Left lung (tissue), 10 donors: ENCODE measurements around the gene TAF1A. TPM values are rescaled to one million over a fixed set of nuclear protein-coding genes. Genes with fewer than 3 reads are reported as not detected.
"Not testable (repeated sequence)": the region's sequence is repeated elsewhere in the genome, so short reads cannot be mapped to it uniquely, and the experiment has no call there.

Experiments
- ATAC-seq: fragments of 200-7000 bp; cut with Tn5 transposase; one replicate; pipeline ENCODE4 v1.9.1; 2020; ENCODE audit warnings: moderate library complexity
- DNase-seq, 4 donors: peaks; one replicate each; pipeline ENCODE4 v3.0.0-alpha.2; 2013 to 2020
- H3K27ac ChIP-seq, 2 donors: fragments of 200-600 bp; sonication (generic) in 1 of 2; one replicate each; pipeline versions ENCODE4 v1.5.0 to v1.8.0; 2020 to 2021
- H3K27me3 ChIP-seq, 2 donors: fragments of 200-600 bp; sonication (generic) in 1 of 2; one replicate each; pipeline versions ENCODE4 v1.5.0 to v1.8.0; 2020 to 2021
- H3K36me3 ChIP-seq, 2 donors: fragments of 200-600 bp; sonication (generic) in 1 of 2; one replicate each; pipeline versions ENCODE4 v1.5.0 to v1.8.0; 2020 to 2021
- H3K4me1 ChIP-seq, 2 donors: fragments of 200-600 bp; one replicate each; pipeline ENCODE4 v1.8.0; 2021
- H3K4me3 ChIP-seq, 2 donors: fragments of 200-600 bp; sonication (generic) in 1 of 2; one replicate each; pipeline versions ENCODE4 v1.5.0 to v1.8.0; 2020 to 2021; ENCODE audit warnings: mild to moderate bottlenecking in 1 of 2
- H3K9me3 ChIP-seq, 2 donors: fragments of 200-600 bp; sonication (generic) in 1 of 2; one replicate each; pipeline versions ENCODE4 v1.5.0 to v1.8.0; 2020 to 2021
- intact Hi-C, 2 donors: fragments of 100-400 bp; cut with DNase I; formaldehyde crosslinking; loops; one replicate each; pipeline versions ENCODE4 v1.11.2 to v1.14.2; 2022
- polyA plus RNA-seq, 6 donors: library from polyadenylated mRNA; unstranded; fragments of 120-200 nt; gene quantifications; one replicate each; pipeline ENCODE4 v1.2.1, GENCODE V29; 2013; ENCODE audit not compliant: insufficient read length in 6 of 6
- total RNA-seq, 2 donors: library from RNA; stranded (reverse); fragmentation: NEBNext Ultra II Directional; extraction: Animal tissue kit (Norgen Biotek cat#: 25700); gene quantifications; one replicate each; pipeline ENCODE4 v1.2.1, GENCODE V29; 2021
- TF ChIP-seq, protein P1 (sequence below), 2 donors: fragments of 200-600 bp; sonication (generic) in 1 of 2; IDR thresholded peaks; one replicate each; pipeline versions ENCODE4 v1.5.0 to v1.8.0; 2021; ENCODE audit warnings: antibody characterized with exemption in 2 of 2
- donor health status: DM: no; HTN: yes; CAD: no.
- donor health status: DM: no; HTN: no; CAD: no.

TAF1A gene
- total and polyA plus RNA-seq, 8 donors, result 6.1 to 23.2 (median 18.8) TPM

- Histone ChIP-seq H3K4me1 (peaks cover 0 to 14% of the 10 kb centered on the region in 2 donors), H3K27me3 (peaks cover 9 to 12% of the 10 kb centered on the region in 2 donors), H3K9me3 (no peaks in the 10 kb centered on the region), H3K4me3 (no peak overlapping the region), H3K27ac (peak overlapping the region in 1 of 2 donors; percentile 68), H3K36me3 (no peaks in the 10 kb centered on the region)
- intact Hi-C loops, result no loop called here
- TF ChIP-seq, protein P1, sequence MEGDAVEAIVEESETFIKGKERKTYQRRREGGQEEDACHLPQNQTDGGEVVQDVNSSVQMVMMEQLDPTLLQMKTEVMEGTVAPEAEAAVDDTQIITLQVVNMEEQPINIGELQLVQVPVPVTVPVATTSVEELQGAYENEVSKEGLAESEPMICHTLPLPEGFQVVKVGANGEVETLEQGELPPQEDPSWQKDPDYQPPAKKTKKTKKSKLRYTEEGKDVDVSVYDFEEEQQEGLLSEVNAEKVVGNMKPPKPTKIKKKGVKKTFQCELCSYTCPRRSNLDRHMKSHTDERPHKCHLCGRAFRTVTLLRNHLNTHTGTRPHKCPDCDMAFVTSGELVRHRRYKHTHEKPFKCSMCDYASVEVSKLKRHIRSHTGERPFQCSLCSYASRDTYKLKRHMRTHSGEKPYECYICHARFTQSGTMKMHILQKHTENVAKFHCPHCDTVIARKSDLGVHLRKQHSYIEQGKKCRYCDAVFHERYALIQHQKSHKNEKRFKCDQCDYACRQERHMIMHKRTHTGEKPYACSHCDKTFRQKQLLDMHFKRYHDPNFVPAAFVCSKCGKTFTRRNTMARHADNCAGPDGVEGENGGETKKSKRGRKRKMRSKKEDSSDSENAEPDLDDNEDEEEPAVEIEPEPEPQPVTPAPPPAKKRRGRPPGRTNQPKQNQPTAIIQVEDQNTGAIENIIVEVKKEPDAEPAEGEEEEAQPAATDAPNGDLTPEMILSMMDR (IDR thresholded peaks at IDR 0.05), result no peak
- DNase-seq, result peak in 1 of 4 donors; percentile 25
- ATAC-seq, result no peak
Observed at GRCh38 chr1:222616525-222616924, 26.8 kb upstream of the TAF1A start.

- H3K27ac ChIP-seq, result no peak overlapping the region
- no peak for DNase-seq
- no peaks in the 10 kb centered on the region for H3K9me3 ChIP-seq
- ATAC-seq, result no peak
- TF ChIP-seq, protein P1 (IDR thresholded peaks at IDR 0.05), result no peak
- peaks cover 0 to 5% of the 10 kb centered on the region in 2 donors for H3K4me1 ChIP-seq
- no peak overlapping the region for H3K4me3 ChIP-seq
- H3K27me3 ChIP-seq, result peaks cover 9 to 12% of the 10 kb centered on the region in 2 donors
- intact Hi-C loops, result no loop called here
- no peaks in the 10 kb centered on the region for H3K36me3 ChIP-seq
Observed at GRCh38 chr1:222613627-222614026, 23.9 kb upstream of the TAF1A start.

DNA sequence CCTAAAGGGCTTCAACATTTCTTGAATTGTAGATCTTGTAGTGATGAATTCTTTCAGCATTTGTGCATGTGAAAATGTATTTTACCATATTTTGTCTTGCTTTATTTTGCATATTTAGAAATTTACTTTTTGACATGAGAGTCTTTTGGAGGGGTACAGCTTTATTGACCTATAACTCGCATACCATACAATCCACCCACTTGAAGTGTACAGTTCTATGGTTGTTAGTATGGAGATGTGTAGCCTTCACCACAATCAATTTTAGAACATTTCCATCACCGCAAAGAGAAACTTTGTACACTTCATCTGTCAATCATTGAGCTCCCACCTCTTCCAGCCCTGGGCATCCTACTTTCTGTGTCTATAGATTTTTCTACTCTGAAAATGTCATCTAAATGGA, 21.0 kb upstream of the TAF1A start:
- Histone ChIP-seq H3K27me3 (peaks cover 9 to 12% of the 10 kb centered on the region in 2 donors), H3K9me3 (no peaks in the 10 kb centered on the region), H3K27ac (no peak overlapping the region), H3K4me3 (no peak overlapping the region), H3K4me1 (no peaks in the 10 kb centered on the region), H3K36me3 (no peaks in the 10 kb centered on the region)
- intact Hi-C loops, result no loop called here
- TF ChIP-seq, protein P1 (IDR thresholded peaks at IDR 0.05), result no peak
- no peak for DNase-seq
- no peak for ATAC-seq

- intact Hi-C loops, H3K36me3 ChIP-seq, H3K4me3 ChIP-seq, ATAC-seq, H3K27me3 ChIP-seq, H3K27ac ChIP-seq, H3K4me1 ChIP-seq, H3K9me3 ChIP-seq, DNase-seq: not testable (repeated sequence)
Observed at GRCh38 chr1:222609111-222609510, 19.4 kb upstream of the TAF1A start.

- H3K27me3 ChIP-seq, result no peaks in the 10 kb centered on the region
- no peak overlapping the region for H3K27ac ChIP-seq
- intact Hi-C loops, result no loop called here
- no peak for ATAC-seq
- H3K4me1 ChIP-seq, result no peaks in the 10 kb centered on the region
- no peaks in the 10 kb centered on the region for H3K9me3 ChIP-seq
- TF ChIP-seq, protein P1 (IDR thresholded peaks at IDR 0.05), result no peak
- DNase-seq, result no peak
- H3K36me3 ChIP-seq, result no peaks in the 10 kb centered on the region
- no peak overlapping the region for H3K4me3 ChIP-seq
Observed at GRCh38 chr1:222606757-222607156, 17.0 kb upstream of the TAF1A start.

DNA sequence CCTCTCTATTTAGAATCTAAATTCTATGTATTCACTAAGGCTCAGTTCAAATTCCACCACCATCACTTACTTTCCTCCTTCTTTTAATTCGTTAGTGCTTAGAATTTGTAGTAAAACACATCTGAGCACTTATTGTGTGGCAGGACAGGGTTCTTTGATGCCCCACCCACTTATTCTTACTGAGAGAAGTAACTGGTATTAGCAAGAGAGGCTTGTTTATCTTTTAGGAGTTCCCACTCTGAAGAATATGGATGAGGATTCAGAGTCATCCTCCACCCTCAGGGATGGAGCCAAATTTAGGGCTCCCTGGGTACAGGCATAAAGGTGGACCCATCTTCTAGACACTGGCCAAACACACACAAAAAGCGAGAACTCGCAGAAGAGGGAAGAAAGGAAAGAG, 11.5 kb upstream of the TAF1A start:
- TF ChIP-seq, protein P1 (IDR thresholded peaks at IDR 0.05), result no peak
- no peaks in the 10 kb centered on the region for H3K27me3 ChIP-seq
- H3K36me3 ChIP-seq, result no peaks in the 10 kb centered on the region
- no peaks in the 10 kb centered on the region for H3K4me1 ChIP-seq
- ATAC-seq (no peak), DNase-seq (no peak)
- no peak overlapping the region for H3K4me3 ChIP-seq
- no peaks in the 10 kb centered on the region for H3K9me3 ChIP-seq
- intact Hi-C loops, result no loop called here
- H3K27ac ChIP-seq, result no peak overlapping the region
